Activated naive CD4-positive, alpha-beta T cell treated with anti-CD3 and anti-CD28 coated beads, Interleukin-2, amount 50 U/mL, for 24 hours (primary cell): ENCODE results near the gene ANKRD53.

Experiments
- H3K27ac Mint-ChIP-seq: one replicate; pipeline ENCODE4 v1.8.0; 2021; ENCODE audit warnings: mild to moderate bottlenecking, mixed read lengths
- H3K27me3 Mint-ChIP-seq: one replicate; pipeline ENCODE4 v1.8.0; 2021; ENCODE audit warnings: mixed read lengths
- H3K36me3 Mint-ChIP-seq: one replicate; pipeline ENCODE4 v1.8.0; 2021; ENCODE audit warnings: mixed read lengths
- H3K4me1 Mint-ChIP-seq: one replicate; pipeline ENCODE4 v1.8.0; 2021; ENCODE audit warnings: mixed read lengths
- H3K4me3 Mint-ChIP-seq: one replicate; pipeline ENCODE4 v1.8.0; 2021; ENCODE audit warnings: mild to moderate bottlenecking, mixed read lengths
- H3K9me3 Mint-ChIP-seq: one replicate; pipeline ENCODE4 v1.8.0; 2021; ENCODE audit warnings: mixed read lengths

Gene ANKRD53

GRCh38 chr2:70939839-70940580, 38.4 kb upstream of the ANKRD53 start:
- Mint-ChIP-seq H3K27ac (no peak overlapping the region), H3K27me3 (peaks cover 1% of the 10 kb centered on the region)

GRCh38 chr2:70941186-70941585, 37.2 kb upstream of the ANKRD53 start:
- H3K27me3 Mint-ChIP-seq = no peaks in the 10 kb centered on the region
- no peaks in the 10 kb centered on the region for H3K9me3 Mint-ChIP-seq
- H3K4me3 Mint-ChIP-seq = no peak overlapping the region
- no peaks in the 10 kb centered on the region for H3K4me1 Mint-ChIP-seq
- no peak overlapping the region for H3K27ac Mint-ChIP-seq
- H3K36me3 Mint-ChIP-seq = no peaks in the 10 kb centered on the region

More at GRCh38 chr2:70939839-70940580, 38.4 kb upstream of the ANKRD53 start:
- H3K9me3 Mint-ChIP-seq = no peaks in the 10 kb centered on the region
- H3K36me3 Mint-ChIP-seq = no peaks in the 10 kb centered on the region
- H3K4me1 Mint-ChIP-seq = no peaks in the 10 kb centered on the region
- H3K4me3 Mint-ChIP-seq = no peak overlapping the region

GRCh38 chr2:70941701-70942100, 36.7 kb upstream of the ANKRD53 start:
- Mint-ChIP-seq H3K4me1 (peaks cover 1% of the 10 kb centered on the region), H3K27ac (no peak overlapping the region), H3K27me3 (no peaks in the 10 kb centered on the region)

GRCh38 chr2:70942396-70943204, 35.8 kb upstream of the ANKRD53 start:
- Mint-ChIP-seq H3K4me1 (peaks cover 6% of the 10 kb centered on the region), H3K27me3 (peaks cover 2% of the 10 kb centered on the region), H3K36me3 (no peaks in the 10 kb centered on the region), H3K4me3 (no peak overlapping the region), H3K27ac (no peak overlapping the region), H3K9me3 (no peaks in the 10 kb centered on the region)

More at GRCh38 chr2:70941701-70942100, 36.7 kb upstream of the ANKRD53 start:
- Mint-ChIP-seq H3K36me3 (no peaks in the 10 kb centered on the region), H3K9me3 (no peaks in the 10 kb centered on the region), H3K4me3 (no peak overlapping the region)

- Mint-ChIP-seq H3K4me1 (peaks cover 13% of the 10 kb centered on the region), H3K9me3 (no peaks in the 10 kb centered on the region), H3K27me3 (peaks cover 2% of the 10 kb centered on the region), H3K36me3 (no peaks in the 10 kb centered on the region), H3K4me3 (no peak overlapping the region), H3K27ac (no peak overlapping the region)
Measured at GRCh38 chr2:70943205-70943871, 35.1 kb upstream of the ANKRD53 start.

- H3K27me3 Mint-ChIP-seq = peaks cover 2% of the 10 kb centered on the region
- H3K4me1 Mint-ChIP-seq = peaks cover 15% of the 10 kb centered on the region
- no peaks in the 10 kb centered on the region for H3K36me3 Mint-ChIP-seq
- no peaks in the 10 kb centered on the region for H3K9me3 Mint-ChIP-seq
- H3K27ac Mint-ChIP-seq = no peak overlapping the region
- H3K4me3 Mint-ChIP-seq = no peak overlapping the region
Measured at GRCh38 chr2:70944111-70944690, 34.2 kb upstream of the ANKRD53 start.

GRCh38 chr2:70946832-70947442, 31.5 kb upstream of the ANKRD53 start:
- Mint-ChIP-seq H3K4me3 (no peak overlapping the region), H3K27me3 (peaks cover 2% of the 10 kb centered on the region), H3K9me3 (no peaks in the 10 kb centered on the region), H3K27ac (no peak overlapping the region), H3K36me3 (no peaks in the 10 kb centered on the region), H3K4me1 (peaks cover 15% of the 10 kb centered on the region)

- no peaks in the 10 kb centered on the region for H3K36me3 Mint-ChIP-seq
- H3K27me3 Mint-ChIP-seq = peaks cover 2% of the 10 kb centered on the region
- no peak overlapping the region for H3K27ac Mint-ChIP-seq
- H3K9me3 Mint-ChIP-seq = no peaks in the 10 kb centered on the region
- H3K4me3 Mint-ChIP-seq = peak overlapping the region; percentile 86
- peaks cover 15% of the 10 kb centered on the region for H3K4me1 Mint-ChIP-seq
Measured at GRCh38 chr2:70947556-70948184, 30.8 kb upstream of the ANKRD53 start.

GRCh38 chr2:70948337-70949003, 30.0 kb upstream of the ANKRD53 start:
- peaks cover 2% of the 10 kb centered on the region for H3K27me3 Mint-ChIP-seq
- no peaks in the 10 kb centered on the region for H3K36me3 Mint-ChIP-seq
- peaks cover 15% of the 10 kb centered on the region for H3K4me1 Mint-ChIP-seq
- no peak overlapping the region for H3K27ac Mint-ChIP-seq
- H3K9me3 Mint-ChIP-seq = no peaks in the 10 kb centered on the region
- peak overlapping the region; percentile 86 for H3K4me3 Mint-ChIP-seq

GRCh38 chr2:70949086-70949485, 29.3 kb upstream of the ANKRD53 start:
- H3K9me3 Mint-ChIP-seq = no peaks in the 10 kb centered on the region
- no peak overlapping the region for H3K27ac Mint-ChIP-seq
- H3K27me3 Mint-ChIP-seq = peaks cover 2% of the 10 kb centered on the region
- no peaks in the 10 kb centered on the region for H3K36me3 Mint-ChIP-seq
- H3K4me1 Mint-ChIP-seq = peaks cover 15% of the 10 kb centered on the region
- H3K4me3 Mint-ChIP-seq = peak overlapping the region; percentile 11

GRCh38 chr2:70954886-70955285, 23.5 kb upstream of the ANKRD53 start:
- H3K4me3 Mint-ChIP-seq = no peak overlapping the region
- H3K4me1 Mint-ChIP-seq = peaks cover 4% of the 10 kb centered on the region
- H3K27ac Mint-ChIP-seq = no peak overlapping the region
- H3K9me3 Mint-ChIP-seq = no peaks in the 10 kb centered on the region
- H3K27me3 Mint-ChIP-seq = peaks cover 13% of the 10 kb centered on the region
- H3K36me3 Mint-ChIP-seq = no peaks in the 10 kb centered on the region

GRCh38 chr2:70956141-70956540, 22.3 kb upstream of the ANKRD53 start:
- Mint-ChIP-seq H3K27ac (no peak overlapping the region), H3K4me3 (no peak overlapping the region), H3K9me3 (no peaks in the 10 kb centered on the region), H3K4me1 (peaks cover 4% of the 10 kb centered on the region), H3K36me3 (no peaks in the 10 kb centered on the region), H3K27me3 (peaks cover 16% of the 10 kb centered on the region)

- peaks cover 17% of the 10 kb centered on the region for H3K27me3 Mint-ChIP-seq
- H3K4me1 Mint-ChIP-seq = peaks cover 4% of the 10 kb centered on the region
- no peak overlapping the region for H3K4me3 Mint-ChIP-seq
Measured at GRCh38 chr2:70957798-70958197, 20.6 kb upstream of the ANKRD53 start.

GRCh38 chr2:70958759-70959158, 19.7 kb upstream of the ANKRD53 start:
- Mint-ChIP-seq H3K4me1 (peaks cover 4% of the 10 kb centered on the region), H3K27ac (no peak overlapping the region), H3K27me3 (peaks cover 23% of the 10 kb centered on the region), H3K36me3 (no peaks in the 10 kb centered on the region), H3K9me3 (no peaks in the 10 kb centered on the region), H3K4me3 (no peak overlapping the region)

More at GRCh38 chr2:70957798-70958197, 20.6 kb upstream of the ANKRD53 start:
- Mint-ChIP-seq H3K9me3 (no peaks in the 10 kb centered on the region), H3K36me3 (no peaks in the 10 kb centered on the region), H3K27ac (no peak overlapping the region)
